GM21381 (cell line): ENCODE data around the gene CCDC142.
"Not testable (repeated sequence)": the region's sequence is repeated elsewhere in the genome, so short reads cannot be mapped to it uniquely, and the experiment has no call there.

Experiments
- ATAC-seq: cut with Tn5 transposase; IDR thresholded peaks from one replicate; pipeline ENCODE4 v1.9.1; 2021; ENCODE audit warnings: mild to moderate bottlenecking, moderate library complexity; ENCODE audit not compliant: unreplicated experiment

Gene CCDC142

DNA sequence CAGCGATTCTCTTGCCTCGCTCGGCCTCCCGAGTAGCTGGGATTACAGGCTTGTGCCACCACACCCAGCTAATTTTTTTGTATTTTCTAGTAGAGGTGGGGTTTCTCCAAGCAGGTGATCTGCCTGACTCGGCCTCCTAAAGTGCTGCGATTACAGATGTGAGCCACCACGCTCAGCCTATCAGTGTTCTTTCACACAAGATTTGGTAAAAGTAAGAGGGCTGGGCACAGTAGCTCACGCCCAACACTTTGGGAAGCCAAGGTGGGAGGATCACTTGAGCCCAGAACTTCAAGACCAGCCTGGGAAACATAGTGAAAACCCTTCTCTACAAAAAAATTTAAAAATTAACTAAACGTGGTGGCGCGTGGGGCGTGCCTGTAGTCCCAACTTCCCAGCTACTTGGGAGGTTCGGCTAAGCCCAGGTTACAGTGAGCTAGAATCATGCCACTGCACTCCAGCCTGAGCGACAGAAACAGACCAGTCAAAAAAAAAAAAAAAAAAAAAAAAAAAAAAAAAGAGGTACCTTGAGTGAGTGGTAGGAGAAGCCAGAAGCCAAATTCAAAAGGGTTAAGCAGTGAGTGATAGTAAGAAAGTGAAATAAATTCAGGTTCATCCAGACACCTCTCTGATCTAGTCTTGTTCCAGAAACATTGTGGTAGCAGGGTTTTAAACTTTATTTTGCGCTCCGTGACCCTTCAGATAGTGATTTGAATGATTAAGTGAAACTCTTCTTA is 11.3 kb downstream of the CCDC142 start:
- ATAC-seq, result no peak

- not testable (repeated sequence) for ATAC-seq
Measured at GRCh38 chr2:74470742-74471141, 12.1 kb downstream of the CCDC142 start.

DNA sequence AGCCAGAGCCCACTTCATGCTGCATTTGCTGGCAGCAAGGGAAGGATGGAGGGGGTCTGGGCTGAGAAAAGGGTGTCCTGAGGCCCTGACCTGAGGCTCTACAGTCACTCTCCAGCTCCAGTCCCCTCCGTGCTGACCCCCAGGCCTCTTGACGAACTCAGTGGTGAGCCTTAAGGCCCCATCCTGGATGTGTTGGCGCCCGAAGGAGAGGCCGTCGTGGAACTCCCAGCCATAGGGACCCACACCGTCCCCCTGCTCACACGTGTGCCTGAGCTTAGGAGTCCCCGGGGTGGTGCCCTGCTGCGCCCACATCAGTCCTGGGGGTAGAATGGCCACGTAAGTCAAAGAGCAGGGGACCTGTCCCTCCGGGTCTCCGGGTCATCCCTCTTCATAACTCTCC is 18.4 kb downstream of the CCDC142 start:
- ATAC-seq, result no peak

DNA sequence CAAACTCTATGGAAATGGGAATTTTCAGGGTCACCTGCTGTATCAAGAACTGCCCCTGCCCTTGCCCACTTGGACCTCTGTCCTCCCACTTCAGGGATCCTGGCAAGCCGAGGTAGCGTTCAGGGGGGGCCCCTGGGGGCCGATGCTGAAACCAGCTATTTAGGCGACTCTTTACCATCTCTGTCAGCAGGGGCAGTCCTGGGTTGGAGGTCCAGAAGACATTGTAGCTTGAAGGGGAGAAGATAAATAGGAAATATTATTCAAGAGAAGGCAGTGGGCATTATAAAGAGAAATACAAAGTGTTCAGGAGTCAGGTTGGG is 20.1 kb downstream of the CCDC142 start:
- no peak for ATAC-seq

DNA sequence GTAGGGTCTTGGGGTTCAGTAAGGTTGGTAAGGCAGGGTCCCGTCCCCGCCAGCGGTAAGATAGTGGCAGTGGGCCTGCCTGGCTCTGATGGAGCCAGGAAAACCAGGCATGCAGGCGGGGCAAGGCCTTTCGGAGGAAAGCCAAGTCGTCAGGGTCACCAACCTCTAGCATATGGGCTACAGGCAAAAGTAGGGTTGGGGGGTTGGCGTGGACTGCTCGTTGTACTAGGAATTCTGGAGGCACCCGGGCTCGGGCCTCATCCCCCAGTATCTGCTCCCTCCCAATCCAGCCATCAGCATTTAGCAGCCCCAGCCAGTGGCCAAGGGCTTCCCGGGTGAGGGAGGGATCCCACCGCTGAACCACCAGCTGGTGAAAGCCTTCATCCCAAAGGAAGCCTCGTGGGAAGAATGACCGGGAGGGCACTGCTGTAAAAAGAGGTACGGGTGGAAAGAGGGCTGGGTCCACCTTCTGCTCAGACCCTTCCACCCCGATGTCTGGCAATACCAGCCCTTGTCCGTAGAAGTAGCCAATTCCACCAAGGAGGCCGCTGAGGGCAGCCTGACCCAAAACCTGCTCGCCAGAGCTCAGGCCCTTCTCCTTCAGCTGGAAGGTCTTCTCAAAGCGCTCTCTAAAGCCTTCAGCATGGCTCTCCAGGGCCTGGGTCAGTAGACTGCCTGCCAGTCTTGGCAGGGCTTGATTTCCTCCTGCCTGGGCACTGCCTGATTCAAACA is 20.6 kb downstream of the CCDC142 start:
- ATAC-seq, result no peak

DNA sequence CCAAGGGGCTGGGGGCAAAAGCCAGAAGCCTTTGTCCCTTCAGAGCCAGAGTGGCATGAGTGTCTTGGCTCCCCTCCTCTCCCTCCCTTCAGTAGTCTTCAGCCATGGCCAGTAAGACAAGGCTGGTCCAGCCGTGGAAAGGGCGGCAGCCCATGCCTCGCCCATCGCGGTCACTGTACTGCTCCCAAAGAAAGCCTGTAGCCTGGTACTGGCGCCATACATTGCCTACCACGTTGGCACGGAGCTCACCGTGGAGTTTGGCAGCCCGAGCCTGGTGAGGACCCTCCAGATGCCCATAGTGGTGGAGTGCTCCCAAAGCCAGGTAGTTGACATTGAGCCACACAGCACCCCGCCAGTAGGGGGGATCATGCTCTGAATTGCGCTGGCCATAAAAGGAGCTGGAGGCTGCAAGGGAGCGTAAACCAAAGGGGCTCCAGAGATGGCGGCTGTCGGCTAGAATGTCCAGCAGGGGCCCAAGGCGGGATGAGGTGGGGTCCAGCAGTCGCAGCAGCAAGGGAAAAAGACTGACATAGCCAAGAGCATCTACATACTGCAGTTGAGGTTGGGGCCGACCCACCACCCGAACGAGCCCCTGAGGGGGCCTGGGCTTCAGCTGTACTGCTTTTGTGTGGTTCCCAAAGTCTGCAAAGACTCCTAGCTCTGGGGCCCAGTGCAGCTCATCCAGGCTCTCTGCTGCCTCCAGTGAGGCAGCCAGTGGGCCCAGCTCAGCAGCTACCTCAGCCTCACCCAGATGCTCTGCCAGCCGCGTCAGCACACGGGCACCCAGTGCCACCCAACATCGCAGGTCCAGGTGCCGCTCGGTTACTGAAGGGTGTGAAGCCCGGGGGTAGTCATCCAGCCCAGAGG is 21.4 kb downstream of the CCDC142 start:
- ATAC-seq, result no peak

- not testable (repeated sequence) for ATAC-seq
Measured at GRCh38 chr2:74460187-74460586, 22.6 kb downstream of the CCDC142 start.

DNA sequence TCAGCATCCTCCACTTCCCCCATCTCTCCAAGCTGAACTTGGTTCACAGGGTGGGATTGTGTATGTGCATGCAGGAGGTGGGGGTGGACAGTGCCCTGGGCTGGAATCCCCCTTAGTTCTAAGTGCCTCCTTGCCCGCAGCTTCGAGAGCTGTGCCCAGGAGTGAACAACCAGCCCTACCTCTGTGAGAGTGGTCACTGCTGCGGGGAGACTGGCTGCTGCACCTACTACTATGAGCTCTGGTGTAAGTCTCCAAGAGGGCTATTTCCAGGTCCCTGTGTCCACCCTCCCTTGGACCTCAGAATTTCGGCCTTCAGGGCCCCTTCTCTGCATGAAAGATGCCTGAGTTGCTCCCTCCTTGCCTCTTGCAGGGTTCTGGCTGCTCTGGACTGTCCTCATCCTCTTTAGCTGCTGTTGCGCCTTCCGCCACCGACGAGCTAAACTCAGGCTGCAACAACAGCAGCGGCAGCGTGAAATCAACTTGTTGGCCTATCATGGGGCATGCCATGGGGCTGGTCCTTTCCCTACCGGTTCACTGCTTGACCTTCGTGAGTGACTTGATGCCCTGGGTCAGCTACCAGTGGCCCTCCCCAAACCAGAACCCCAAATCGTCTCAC is 23.2 kb downstream of the CCDC142 start:
- not testable (repeated sequence) for ATAC-seq

GRCh38 chr2:74458938-74459363 is 23.8 kb downstream of the CCDC142 start:
- ATAC-seq, result no peak

GRCh38 chr2:74458132-74458937 is 24.5 kb downstream of the CCDC142 start, which contains the start of gene WBP1:
Gene WBP1, plus strand, starts transcription at chr2:74458438. Its CDS starts 165 bp downstream, at chr2:74458603.
- ATAC-seq, result peak; percentile 77

DNA sequence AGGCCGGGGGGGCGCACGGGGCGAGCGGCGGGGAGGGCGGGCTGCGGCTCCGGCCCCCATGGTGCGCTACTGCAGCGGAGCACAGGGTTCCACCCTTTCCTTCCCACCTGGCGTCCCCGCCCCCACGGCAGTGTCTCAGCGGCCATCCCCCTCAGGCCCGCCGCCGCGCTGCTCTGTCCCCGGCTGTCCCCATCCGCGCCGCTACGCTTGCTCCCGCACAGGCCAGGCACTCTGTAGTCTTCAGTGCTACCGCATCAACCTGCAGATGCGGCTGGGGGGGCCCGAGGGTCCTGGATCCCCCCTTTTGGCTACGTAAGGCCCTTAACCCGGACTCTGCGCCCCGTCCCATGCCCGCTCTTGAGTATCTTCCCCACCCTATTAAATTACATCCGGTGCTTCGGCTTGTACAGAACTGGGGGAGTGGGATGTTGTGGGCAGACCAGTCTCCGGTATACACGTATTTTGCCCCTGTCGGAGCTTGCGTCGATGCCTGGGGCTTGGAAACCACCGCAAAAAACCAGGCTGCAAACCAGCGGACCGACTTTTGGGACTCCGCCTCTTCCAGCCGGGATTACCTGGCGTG is 25.2 kb downstream of the CCDC142 start:
- ATAC-seq, result peak; percentile 23

- no peak for ATAC-seq
Measured at GRCh38 chr2:74457129-74457548, 25.7 kb downstream of the CCDC142 start.

DNA sequence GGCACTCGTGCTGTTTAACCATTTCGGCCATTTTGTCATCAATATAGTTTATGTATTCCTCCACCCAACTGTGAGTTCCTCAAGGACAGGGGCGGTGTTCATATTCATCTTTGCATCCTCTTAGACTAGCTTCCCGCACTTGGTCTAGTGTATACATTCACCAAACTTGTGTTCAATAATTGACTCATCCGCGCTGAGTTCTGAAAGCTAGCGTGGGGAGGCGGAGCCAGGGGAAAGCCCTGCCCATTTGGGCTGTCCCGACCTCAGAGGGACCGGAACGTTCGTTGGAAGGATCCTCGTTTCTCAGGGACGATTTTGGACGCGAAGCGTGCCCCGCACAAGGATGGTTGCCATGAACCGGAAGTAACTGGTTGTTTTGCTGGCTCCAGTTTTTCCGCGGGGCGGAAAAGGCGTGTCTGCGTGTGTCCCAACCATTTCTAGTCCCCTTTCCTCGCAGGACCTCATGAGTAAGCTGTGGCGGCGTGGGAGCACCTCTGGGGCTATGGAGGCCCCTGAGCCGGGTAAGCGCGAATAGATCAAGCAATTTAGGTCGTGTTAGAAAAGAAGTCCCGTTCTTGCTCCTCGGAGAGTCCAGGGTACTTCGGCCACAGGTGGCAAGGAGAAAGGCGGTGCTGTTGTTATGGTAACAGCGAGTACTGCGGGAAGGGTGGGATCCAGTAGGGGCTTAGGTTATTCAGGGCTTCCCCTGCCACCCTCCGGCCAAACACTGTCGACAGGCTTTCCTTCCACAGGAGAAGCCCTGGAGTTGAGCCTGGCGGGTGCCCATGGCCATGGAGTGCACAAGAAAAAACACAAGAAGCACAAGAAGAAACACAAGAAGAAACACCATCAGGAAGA is 27.9 kb downstream of the CCDC142 start, which contains the start of gene INO80B:
TSS of gene INO80B (plus strand) at position 434 of the 858 bp plus-strand sequence. CDS start at position 464, 30 bp downstream.
- ATAC-seq, result peak; percentile 42

DNA sequence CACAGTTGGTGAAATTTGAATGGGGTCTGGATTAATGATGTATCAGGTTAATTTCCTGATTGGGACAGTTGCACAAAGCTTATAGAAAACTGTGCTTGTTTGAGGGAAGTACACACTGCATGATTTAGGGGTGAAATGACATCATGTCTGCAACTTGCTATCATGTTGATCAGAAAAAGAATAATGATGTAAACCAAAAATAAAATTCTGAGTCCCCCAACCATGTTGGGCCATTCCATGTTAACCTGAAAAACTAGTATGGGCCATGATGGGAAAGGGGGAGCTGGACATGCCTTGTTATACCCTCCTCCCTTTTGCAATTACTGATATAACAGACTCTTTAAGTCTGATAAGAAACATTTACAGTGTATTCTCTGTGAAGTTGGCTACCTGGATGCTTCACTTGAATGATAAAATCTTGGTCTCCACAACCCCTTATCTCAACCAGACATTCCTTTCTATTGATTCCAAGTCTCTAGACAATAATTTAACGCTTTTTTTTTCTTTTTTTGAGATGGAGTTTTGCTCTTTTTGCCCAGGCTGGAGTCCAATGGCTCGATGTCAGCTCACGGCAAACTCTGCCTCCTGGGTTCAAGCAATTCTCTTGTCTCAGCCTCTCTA is 32.1 kb downstream of the CCDC142 start:
- no peak for ATAC-seq

DNA sequence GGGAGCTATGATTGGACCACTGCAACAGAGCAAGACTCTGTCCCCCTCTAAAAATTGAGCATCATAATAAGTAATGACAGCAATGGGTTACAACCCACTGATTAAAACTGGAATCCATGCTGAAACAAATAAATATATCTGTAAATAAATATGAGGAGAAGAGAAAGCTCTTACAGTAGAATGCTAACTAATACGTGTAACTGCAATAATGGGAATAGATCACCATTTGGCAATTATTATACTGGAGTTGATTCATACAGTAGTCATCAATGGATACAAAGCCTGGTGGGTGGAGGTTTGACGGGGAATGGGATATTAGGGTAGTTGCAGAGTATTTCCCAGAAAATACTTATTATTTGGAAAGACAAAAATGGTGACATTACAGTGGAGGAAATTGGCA is 34.0 kb downstream of the CCDC142 start:
- ATAC-seq, result no peak

GRCh38 chr2:74447230-74447999 is 35.4 kb downstream of the CCDC142 start:
- ATAC-seq, result no peak

DNA sequence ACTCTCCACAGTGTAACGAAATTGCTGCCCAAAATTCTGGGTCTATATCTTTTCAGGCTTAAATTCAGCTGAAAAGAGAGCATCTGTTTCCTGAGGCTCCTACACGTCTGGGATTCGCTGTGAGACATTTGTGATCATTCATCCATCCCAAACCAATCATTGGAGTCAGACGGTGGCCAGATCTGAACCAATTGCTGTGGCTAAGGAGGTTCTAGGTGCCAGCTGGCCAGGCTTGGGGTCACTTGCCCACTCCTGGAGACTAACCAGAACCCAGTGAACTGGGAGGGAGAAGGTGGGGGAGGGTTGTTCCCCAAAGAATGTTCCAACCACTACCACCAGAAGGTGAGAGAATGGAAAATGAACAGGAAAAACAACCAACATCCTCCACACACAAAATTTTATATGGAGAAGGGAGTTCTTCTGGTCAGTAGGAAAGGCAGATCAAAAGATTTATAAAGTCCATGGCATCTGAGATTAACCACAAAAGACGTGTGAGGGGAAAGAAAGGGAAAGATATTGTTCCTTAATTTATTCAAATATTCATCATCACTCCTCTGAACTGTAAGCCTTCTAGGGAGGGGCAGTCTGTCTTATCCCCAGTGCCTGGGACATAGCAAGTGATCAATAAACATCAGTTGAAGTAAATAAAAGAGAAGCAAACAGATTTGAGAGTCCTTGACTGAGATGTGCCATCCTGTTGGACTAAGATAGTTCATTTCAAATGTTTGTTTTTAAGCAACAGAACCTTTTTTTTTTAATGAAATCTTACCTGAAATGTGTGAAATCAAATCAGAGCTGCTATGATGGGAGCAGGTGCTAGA is 38.1 kb downstream of the CCDC142 start:
- ATAC-seq, result no peak
